Measurements from ENCODE around the gene EML1.

GRCh38 chr14:99790201-99790977 lies 2.8 kb upstream of the EML1 start:
- TF ChIP-seq PKNOX1 (IDR thresholded peaks at IDR 0.05) (no peak), SP1 (IDR thresholded peaks at IDR 0.05) (no peak), SUZ12 (IDR thresholded peaks at IDR 0.05) (no peak), LEF1 (IDR thresholded peaks at IDR 0.05; ENCODE audit: borderline replicate concordance) (no peak), HDGF (IDR thresholded peaks at IDR 0.05; ENCODE audit: borderline replicate concordance) (no peak), FOXM1 (IDR thresholded peaks at IDR 0.05; ENCODE audit: borderline replicate concordance) (no peak), NFRKB (IDR thresholded peaks at IDR 0.05) (no peak), FOXA1 (IDR thresholded peaks at IDR 0.05) (no peak), ARNT (IDR thresholded peaks at IDR 0.05) (no peak), ZNF384 (IDR thresholded peaks at IDR 0.05) (no peak)

Measured in HEK293T (cell line).